H9 (cell line): ENCODE results near the gene RAX2. TPM values are rescaled to one million over a fixed set of nuclear protein-coding genes. Genes with fewer than 3 reads are reported as not detected.

Source experiments
- DNase-seq: peaks from one replicate; pipeline ENCODE4 v3.0.0-alpha.2; 2017
- H2AFZ ChIP-seq: one replicate; pipeline ENCODE4 v1.6.1; 2013; ENCODE audit warnings: mild to moderate bottlenecking, low read length, control low read depth, moderate library complexity
- H2AK5ac ChIP-seq: 2 replicates; pipeline ENCODE4 v1.6.1; 2013; ENCODE audit warnings: low read length, control low read depth, mixed read lengths; ENCODE audit not compliant: insufficient read length
- H2BK120ac ChIP-seq: one replicate; pipeline ENCODE4 v1.6.1; 2013; ENCODE audit warnings: low read depth, mild to moderate bottlenecking, low read length, control low read depth, inconsistent platforms; ENCODE audit not compliant: poor library complexity, severe bottlenecking
- H2BK12ac ChIP-seq: 2 replicates; pipeline ENCODE4 v1.6.1; 2013; ENCODE audit warnings: low read length, control low read depth, mixed read lengths, low read depth; ENCODE audit not compliant: insufficient read length
- H2BK15ac ChIP-seq: 2 replicates; pipeline ENCODE4 v1.6.1; 2013; ENCODE audit warnings: low read depth, low read length, control low read depth
- H2BK20ac ChIP-seq: one replicate; pipeline ENCODE4 v1.6.1; 2013; ENCODE audit warnings: low read depth, mild to moderate bottlenecking, low read length, control low read depth, inconsistent platforms; ENCODE audit not compliant: poor library complexity, severe bottlenecking
- H2BK5ac ChIP-seq: 2 replicates; pipeline ENCODE4 v1.6.1; 2013; ENCODE audit warnings: low read length, control low read depth, mixed read lengths; ENCODE audit not compliant: insufficient read length
- H3K14ac ChIP-seq: 2 replicates; pipeline ENCODE4 v1.6.1; 2013; ENCODE audit warnings: low read length, control low read depth; ENCODE audit not compliant: insufficient read depth
- H3K18ac ChIP-seq: 2 replicates; pipeline ENCODE4 v1.6.1; 2013; ENCODE audit warnings: low read depth, mild to moderate bottlenecking, mixed read lengths, low read length, control low read depth; ENCODE audit not compliant: insufficient read length
- H3K23ac ChIP-seq: 2 replicates; pipeline ENCODE4 v1.6.1; 2013; ENCODE audit warnings: low read length, control low read depth, mixed read lengths, low read depth; ENCODE audit not compliant: insufficient read length
- H3K23me2 ChIP-seq: 2 replicates; pipeline ENCODE4 v1.6.1; 2013; ENCODE audit warnings: low read depth, mild to moderate bottlenecking, mixed read lengths, low read length, control low read depth; ENCODE audit not compliant: insufficient read length, poor library complexity, severe bottlenecking
- H3K27ac ChIP-seq: 2 replicates; pipeline ENCODE4 v1.5.1; 2013; ENCODE audit warnings: low read length, control low read depth, mixed read lengths, low read depth; ENCODE audit not compliant: insufficient read length
- H3K27me3 ChIP-seq: 2 replicates; pipeline ENCODE4 v1.6.1; 2013; ENCODE audit warnings: low read length, control low read depth, inconsistent platforms; ENCODE audit not compliant: insufficient read depth
- H3K4ac ChIP-seq: 2 replicates; pipeline ENCODE4 v1.6.1; 2013; ENCODE audit warnings: low read depth, mild to moderate bottlenecking, control low read depth, inconsistent platforms, low read length, moderate library complexity
- H3K4me1 ChIP-seq: 2 replicates; pipeline ENCODE4 v1.6.1; 2013; ENCODE audit warnings: low read length, control low read depth, inconsistent platforms; ENCODE audit not compliant: insufficient read depth
- H3K4me2 ChIP-seq: 2 replicates; pipeline ENCODE4 v1.6.1; 2013; ENCODE audit warnings: low read length, control low read depth, mixed read lengths; ENCODE audit not compliant: insufficient read length, insufficient read depth
- H3K56ac ChIP-seq: 2 replicates; pipeline ENCODE4 v1.6.1; 2013; ENCODE audit warnings: low read depth, mild to moderate bottlenecking, mixed read lengths, low read length, control low read depth; ENCODE audit not compliant: insufficient read length
- H3K79me1 ChIP-seq: 2 replicates; pipeline ENCODE4 v1.6.1; 2013; ENCODE audit warnings: low read depth, mild to moderate bottlenecking, moderate library complexity, low read length, control low read depth, inconsistent platforms; ENCODE audit not compliant: insufficient read depth, poor library complexity, severe bottlenecking
- H3K79me2 ChIP-seq: 2 replicates; pipeline ENCODE4 v1.6.1; 2013; ENCODE audit warnings: low read length, control low read depth, inconsistent platforms; ENCODE audit not compliant: insufficient read depth
- H3K9ac ChIP-seq: 2 replicates; pipeline ENCODE4 v1.6.1; 2013; ENCODE audit warnings: low read length, control low read depth, mixed read lengths; ENCODE audit not compliant: insufficient read length; ENCODE audit errors: extremely low read depth
- H3K9me3 ChIP-seq: one replicate; pipeline ENCODE4 v1.6.1; 2013; ENCODE audit warnings: low read depth, low read length, inconsistent platforms; ENCODE audit not compliant: control insufficient read depth
- H3T11ph ChIP-seq: one replicate; pipeline ENCODE4 v1.6.1; 2013; ENCODE audit warnings: mild to moderate bottlenecking, low read length, control low read depth, inconsistent platforms
- H4K20me1 ChIP-seq: one replicate; pipeline ENCODE4 v1.6.1; 2013; ENCODE audit not compliant: control insufficient read depth, insufficient read length, insufficient read depth
- H4K5ac ChIP-seq: 2 replicates; pipeline ENCODE4 v1.6.1; 2013; ENCODE audit warnings: low read depth, mild to moderate bottlenecking, mixed read lengths, low read length, control low read depth; ENCODE audit not compliant: insufficient read length
- H4K8ac ChIP-seq: replicated peaks from 2 replicates; pipeline ENCODE4 v1.6.1; 2013; ENCODE audit warnings: low read length, control low read depth, mixed read lengths, low read depth; ENCODE audit not compliant: insufficient read length
- H4K91ac ChIP-seq: 2 replicates; pipeline ENCODE4 v1.6.1; 2013; ENCODE audit warnings: low read depth, mild to moderate bottlenecking, moderate library complexity, mixed read lengths, low read length, control low read depth; ENCODE audit not compliant: insufficient read length
- H3K27ac Mint-ChIP-seq, 3 experiments: 2 replicates in 2 of 3; 3 replicates in 1 of 3; pipeline ENCODE4 v1.8.0; 2020 to 2021; ENCODE audit warnings: mixed read lengths in 3 of 3, mild to moderate bottlenecking in 1 of 3, moderate library complexity in 1 of 3
- H3K27me3 Mint-ChIP-seq: 2 replicates; pipeline ENCODE4 v1.8.0; 2021; ENCODE audit warnings: low read depth, mild to moderate bottlenecking, moderate library complexity, mixed read lengths
- H3K36me3 Mint-ChIP-seq, 3 experiments: 2 replicates in 2 of 3; 3 replicates in 1 of 3; pipeline ENCODE4 v1.8.0; 2020 to 2021; ENCODE audit warnings: low read depth in 3 of 3, mixed read lengths in 3 of 3; ENCODE audit not compliant: insufficient read depth in 1 of 3
- H3K4me1 Mint-ChIP-seq, 2 experiments: 2 replicates each; pipeline ENCODE4 v1.8.0; 2020; ENCODE audit warnings: mixed read lengths in 2 of 2
- H3K4me3 Mint-ChIP-seq, 2 experiments: 2 replicates in 1 of 2; 3 replicates in 1 of 2; pipeline ENCODE4 v1.8.0; 2020 to 2021; ENCODE audit warnings: mild to moderate bottlenecking in 2 of 2, mixed read lengths in 2 of 2, moderate library complexity in 1 of 2
- H3K9me3 Mint-ChIP-seq, 2 experiments: 2 replicates in 1 of 2; 3 replicates in 1 of 2; pipeline ENCODE4 v1.8.0; 2020; ENCODE audit warnings: mild to moderate bottlenecking in 2 of 2, mixed read lengths in 2 of 2, moderate library complexity in 1 of 2
- CTCF ChIP-seq: fragments of 200-600 bp; sonication (generic); conservative IDR thresholded peaks from 3 replicates; pipeline ENCODE4 v1.8.0; 2021; ENCODE audit warnings: antibody characterized with exemption, mild to moderate bottlenecking
- WGBS: extraction: QIAGEN DNeasy Blood & Tissue Kit; methylation state at CpG from one replicate; pipeline ENCODE4 v1.1.7; 2013; ENCODE audit warnings: missing lambda C conversion rate, low lambda C conversion rate, mixed read lengths; ENCODE audit not compliant: insufficient read length; ENCODE audit errors: extremely low coverage; 5-methylcytosine and 5-hydroxymethylcytosine counted together
- total RNA-seq: library from RNA; stranded (reverse); gene quantifications from 2 replicates; pipeline ENCODE4 v1.2.1, GENCODE V29; 2021

Gene RAX2
- total RNA-seq, 1 experiment from 2014 or later = not detected

- Histone ChIP-seq H3K23ac (no peak overlapping the region), H3K27ac (no peak overlapping the region), H3K9ac (no peak overlapping the region), H3K18ac (no peak overlapping the region), H2BK20ac (no peak overlapping the region), H4K8ac (no peak overlapping the region), H4K5ac (no peak overlapping the region), H3K23me2 (peaks cover 7% of the 10 kb centered on the region), H3K56ac (no peak overlapping the region), H3K9me3 (no peaks in the 10 kb centered on the region), H3K79me2 (no peaks in the 10 kb centered on the region), H2AK5ac (no peak overlapping the region), H3K4me2 (no peak overlapping the region), H2BK5ac (no peak overlapping the region), H3T11ph (no peak overlapping the region), H3K4me1 (no peaks in the 10 kb centered on the region), H2BK15ac (no peak overlapping the region), H4K91ac (no peak overlapping the region), H4K20me1 (no peaks in the 10 kb centered on the region), H3K27me3 (no peaks in the 10 kb centered on the region), H3K14ac (no peak overlapping the region), H2BK12ac (no peak overlapping the region), H3K79me1 (no peaks in the 10 kb centered on the region), H2BK120ac (no peak overlapping the region), H3K4ac (no peak overlapping the region), H2AFZ (no peak overlapping the region)
- H3K9me3 Mint-ChIP-seq = peaks cover 0 to 5% of the 10 kb centered on the region in 2 experiments; a peak in 2 of 5 replicates
- H3K36me3 Mint-ChIP-seq = no peaks in the 10 kb centered on the region
- WGBS = no CpG with 5 or more reads among the region's 24 CpGs
- peaks cover 45% of the 10 kb centered on the region for H3K27me3 Mint-ChIP-seq
- H3K4me3 Mint-ChIP-seq = no peak overlapping the region; a peak in 1 of 5 replicates
- DNase-seq = no peak
- H3K27ac Mint-ChIP-seq = no peak overlapping the region
- TF ChIP-seq CTCF = no peak
- H3K4me1 Mint-ChIP-seq = peaks cover 0 to 11% of the 10 kb centered on the region in 2 experiments; a peak in 2 of 4 replicates
Observed at GRCh38 chr19:3803114-3803888, 31.3 kb upstream of the RAX2 start.
